Cardiac muscle cell (in vitro differentiated cells and primary cell): ENCODE data around the gene NACAD. TPM values are rescaled to one million over a fixed set of nuclear protein-coding genes. Genes with fewer than 3 reads are reported as not detected.

Experiments used
- DNase-seq, 2 donors: peaks; one replicate each; pipeline versions ENCODE4 v3.0.0 to v3.0.0-alpha.2; 2010 to 2017; ENCODE audit warnings: low read depth in 1 of 2, low spot score in 1 of 2
- H3K27ac ChIP-seq: fragments of 200-600 bp; sonication (generic); 2 replicates; pipeline ENCODE4 v1.5.1; 2016
- H3K27me3 ChIP-seq: fragments of 200-600 bp; sonication (generic); 2 replicates; pipeline ENCODE4 v1.6.0; 2016; ENCODE audit warnings: control low read depth
- H3K36me3 ChIP-seq: fragments of 200-600 bp; sonication (generic); 2 replicates; pipeline ENCODE4 v1.5.1; 2016; ENCODE audit warnings: control low read depth
- H3K4me1 ChIP-seq: fragments of 200-600 bp; sonication (generic); 2 replicates; pipeline ENCODE4 v1.8.1; 2017; ENCODE audit warnings: low read depth, mild to moderate bottlenecking, mixed run types
- H3K4me3 ChIP-seq: fragments of 200-600 bp; sonication (generic); 2 replicates; pipeline ENCODE4 v1.5.1; 2016; ENCODE audit warnings: mild to moderate bottlenecking
- H3K9me3 ChIP-seq: fragments of 200-600 bp; sonication (generic); 2 replicates; pipeline ENCODE4 v1.5.1; 2017; ENCODE audit warnings: low read depth, mild to moderate bottlenecking, control low read depth
- polyA plus RNA-seq: library from polyadenylated mRNA; unstranded; fragments of >200 nt; fragmentation: Nextera tagmentation; extraction: Ambion mirVana; gene quantifications from 2 replicates; pipeline ENCODE4 v1.2.1, GENCODE V29; 2016
- total RNA-seq: library from RNA; depleted of rRNA; stranded (reverse); fragments of >200 nt; gene quantifications from 2 replicates; pipeline ENCODE4 v1.2.3, GENCODE V29; 2016
- TF ChIP-seq, protein P1 (sequence below): IDR thresholded peaks from 2 replicates; pipeline ENCODE4 v1.5.1; 2012; ENCODE audit warnings: low read depth, mild to moderate bottlenecking, low read length

The NACAD gene
- total and polyA plus RNA-seq, 2 experiments from 2014 or later, result 1.3 to 2.1 TPM

- H3K4me3 ChIP-seq, result no peak overlapping the region
- no peaks in the 10 kb centered on the region for H3K9me3 ChIP-seq
- no peak for DNase-seq
- TF ChIP-seq, protein P1, sequence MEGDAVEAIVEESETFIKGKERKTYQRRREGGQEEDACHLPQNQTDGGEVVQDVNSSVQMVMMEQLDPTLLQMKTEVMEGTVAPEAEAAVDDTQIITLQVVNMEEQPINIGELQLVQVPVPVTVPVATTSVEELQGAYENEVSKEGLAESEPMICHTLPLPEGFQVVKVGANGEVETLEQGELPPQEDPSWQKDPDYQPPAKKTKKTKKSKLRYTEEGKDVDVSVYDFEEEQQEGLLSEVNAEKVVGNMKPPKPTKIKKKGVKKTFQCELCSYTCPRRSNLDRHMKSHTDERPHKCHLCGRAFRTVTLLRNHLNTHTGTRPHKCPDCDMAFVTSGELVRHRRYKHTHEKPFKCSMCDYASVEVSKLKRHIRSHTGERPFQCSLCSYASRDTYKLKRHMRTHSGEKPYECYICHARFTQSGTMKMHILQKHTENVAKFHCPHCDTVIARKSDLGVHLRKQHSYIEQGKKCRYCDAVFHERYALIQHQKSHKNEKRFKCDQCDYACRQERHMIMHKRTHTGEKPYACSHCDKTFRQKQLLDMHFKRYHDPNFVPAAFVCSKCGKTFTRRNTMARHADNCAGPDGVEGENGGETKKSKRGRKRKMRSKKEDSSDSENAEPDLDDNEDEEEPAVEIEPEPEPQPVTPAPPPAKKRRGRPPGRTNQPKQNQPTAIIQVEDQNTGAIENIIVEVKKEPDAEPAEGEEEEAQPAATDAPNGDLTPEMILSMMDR, result no peak
- H3K27ac ChIP-seq, result no peak overlapping the region
- H3K36me3 ChIP-seq, result peaks cover 18% of the 10 kb centered on the region
- no peaks in the 10 kb centered on the region for H3K27me3 ChIP-seq
- no peaks in the 10 kb centered on the region for H3K4me1 ChIP-seq
Measured at GRCh38 chr7:45072131-45073030, 16.4 kb downstream of the NACAD start.

- Histone ChIP-seq H3K36me3 (peaks cover 18% of the 10 kb centered on the region), H3K27ac (no peak overlapping the region), H3K27me3 (no peaks in the 10 kb centered on the region), H3K4me1 (no peaks in the 10 kb centered on the region), H3K4me3 (no peak overlapping the region), H3K9me3 (no peaks in the 10 kb centered on the region)
- no peak for DNase-seq
- TF ChIP-seq, protein P1, result no peak
Measured at GRCh38 chr7:45071528-45071927, 17.2 kb downstream of the NACAD start.

GRCh38 chr7:45070254-45070642 is 18.5 kb downstream of the NACAD start:
- TF ChIP-seq, protein P1, result no peak
- H3K4me1 ChIP-seq, result no peaks in the 10 kb centered on the region
- H3K4me3 ChIP-seq, result no peak overlapping the region
- peaks cover 14% of the 10 kb centered on the region for H3K36me3 ChIP-seq
- no peaks in the 10 kb centered on the region for H3K9me3 ChIP-seq
- no peaks in the 10 kb centered on the region for H3K27me3 ChIP-seq
- H3K27ac ChIP-seq, result no peak overlapping the region
- DNase-seq, result no peak

DNA sequence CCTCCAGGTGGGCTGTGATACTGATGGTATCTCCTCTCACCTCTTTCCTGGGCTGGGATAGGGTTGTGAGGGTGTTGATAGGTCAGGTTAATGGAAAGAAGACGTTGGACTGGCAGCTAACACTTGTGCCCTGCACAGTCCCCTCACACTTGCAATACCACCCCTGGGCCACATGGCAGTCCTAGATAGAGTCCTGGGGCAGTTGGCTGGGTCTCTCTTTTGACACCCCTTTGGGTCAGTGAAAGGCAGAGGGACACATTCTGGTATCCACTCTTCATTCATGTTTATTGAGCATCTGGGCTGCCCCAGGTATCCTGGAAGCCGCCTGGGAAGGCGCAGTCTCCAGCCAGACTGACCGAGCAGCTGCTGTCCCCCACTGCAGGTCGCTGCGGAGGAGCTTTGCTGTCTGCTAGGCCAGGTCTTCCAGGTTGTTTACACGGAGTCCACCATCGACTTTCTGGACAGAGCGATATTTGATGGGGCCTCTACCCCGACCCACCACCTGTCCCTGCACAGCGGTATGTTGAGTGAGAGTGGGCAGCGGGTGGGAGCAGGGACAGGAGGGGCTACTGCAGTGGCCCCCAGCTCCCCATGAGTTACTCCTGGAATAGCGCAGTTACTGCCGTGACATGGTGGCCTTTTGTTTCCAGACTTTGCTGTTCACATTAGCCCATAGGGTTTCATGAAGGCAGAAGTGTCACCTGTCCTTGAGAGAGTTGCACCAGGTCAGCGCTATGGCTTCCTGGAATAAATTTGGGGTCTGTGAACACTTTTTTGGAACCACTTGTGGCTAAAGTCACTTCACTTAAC is 19.1 kb downstream of the NACAD start:
- Histone ChIP-seq H3K27ac (no peak overlapping the region), H3K9me3 (no peaks in the 10 kb centered on the region), H3K4me3 (no peak overlapping the region), H3K4me1 (no peaks in the 10 kb centered on the region), H3K27me3 (no peaks in the 10 kb centered on the region), H3K36me3 (peaks cover 10% of the 10 kb centered on the region)
- DNase-seq, result no peak
- TF ChIP-seq, protein P1, result no peak

DNA sequence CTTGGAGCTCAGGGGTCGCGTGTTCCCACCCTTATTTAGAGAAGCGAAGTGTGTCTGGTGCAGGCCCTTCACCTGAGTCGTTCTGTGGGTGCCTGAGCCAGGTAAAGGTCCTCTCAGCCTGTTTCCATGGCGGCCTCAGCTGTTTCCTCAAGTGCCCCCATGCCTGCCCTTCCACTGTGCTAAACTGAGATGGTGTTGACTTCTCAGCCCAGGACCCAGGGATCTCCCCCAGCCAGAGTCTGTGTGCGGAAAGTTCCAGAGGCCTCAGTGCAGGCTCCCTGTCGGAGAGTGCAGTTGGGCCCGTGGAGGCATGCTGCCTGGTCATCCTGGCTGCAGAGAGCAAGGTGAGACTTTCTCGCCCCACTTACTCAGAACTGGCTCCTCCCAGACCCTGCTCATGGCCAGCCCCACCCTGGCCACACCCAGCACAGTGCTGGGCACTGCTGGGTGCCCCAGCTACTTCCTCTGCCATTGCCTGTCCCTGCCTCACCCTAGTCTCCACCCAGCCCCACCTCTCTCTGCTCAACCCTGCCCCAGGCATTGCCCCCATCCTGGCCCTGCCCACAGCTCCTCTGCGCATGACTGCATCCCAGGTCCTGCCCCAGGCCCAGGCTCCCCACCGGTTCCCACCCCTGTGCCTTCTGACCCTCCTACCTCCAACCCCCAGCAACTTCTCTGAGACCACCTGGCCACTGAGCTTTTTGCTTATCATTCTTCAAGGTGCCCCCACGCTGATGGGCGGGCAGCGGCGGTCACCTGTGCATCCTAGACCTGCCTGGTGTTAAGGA is 20.3 kb downstream of the NACAD start:
- no peak overlapping the region for H3K4me3 ChIP-seq
- no peaks in the 10 kb centered on the region for H3K4me1 ChIP-seq
- H3K36me3 ChIP-seq, result peaks cover 13% of the 10 kb centered on the region
- H3K9me3 ChIP-seq, result no peaks in the 10 kb centered on the region
- no peak overlapping the region for H3K27ac ChIP-seq
- TF ChIP-seq, protein P1, result no peak
- no peak for DNase-seq
- H3K27me3 ChIP-seq, result no peaks in the 10 kb centered on the region
